Measurements from ENCODE around the gene ALK.

The ALK gene

DNA sequence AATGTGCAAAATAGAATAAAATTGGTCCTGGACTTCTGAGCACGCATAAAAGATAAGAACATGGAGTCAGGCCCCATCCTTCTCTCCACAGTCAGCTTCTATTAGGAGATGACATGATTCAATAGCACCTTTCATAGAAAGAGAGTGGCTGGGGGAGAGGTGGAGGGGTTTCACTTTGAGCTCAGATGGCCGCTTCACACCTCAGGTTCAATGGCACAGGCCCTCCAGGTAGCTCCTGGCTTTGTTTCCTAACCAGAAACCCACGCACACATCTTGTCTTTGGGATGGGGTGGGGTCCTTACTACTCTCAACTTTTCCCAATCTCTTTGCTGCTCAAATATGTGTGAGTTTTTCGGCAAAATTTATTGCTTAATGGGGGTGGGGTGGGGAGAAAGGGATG lies 473.9 kb downstream of the ALK start:
- no peak for DNase-seq (ENCODE audit: low read depth)

- DNase-seq (ENCODE audit: low read depth): peak; percentile 36
These were observed 474.5 kb downstream of the ALK start for GRCh38 chr2:29446847-29447246.

DNA sequence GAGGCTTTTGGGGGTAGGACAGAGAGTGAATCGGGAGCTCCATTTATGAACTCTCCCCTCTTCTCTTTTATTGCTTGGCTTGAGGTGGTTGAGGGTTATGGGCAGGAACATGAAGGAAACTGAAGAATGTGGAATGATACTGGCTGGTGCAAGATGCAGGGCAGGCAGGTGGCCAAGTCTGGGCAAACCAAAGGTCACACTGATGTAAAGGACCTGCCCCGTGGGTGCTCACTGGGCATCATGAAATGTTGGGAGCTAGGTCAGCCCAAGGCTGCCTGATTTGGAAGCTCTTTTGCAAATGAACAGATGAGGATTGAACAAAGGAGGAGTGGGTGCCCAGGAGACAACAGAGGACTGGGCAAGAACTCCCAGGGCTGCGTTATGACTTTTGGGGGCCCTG lies 477.2 kb downstream of the ALK start:
- no peak for DNase-seq (ENCODE audit: low read depth)

- no peak for DNase-seq (ENCODE audit: low read depth)
These were observed 477.8 kb downstream of the ALK start for GRCh38 chr2:29443627-29444026.

DNA sequence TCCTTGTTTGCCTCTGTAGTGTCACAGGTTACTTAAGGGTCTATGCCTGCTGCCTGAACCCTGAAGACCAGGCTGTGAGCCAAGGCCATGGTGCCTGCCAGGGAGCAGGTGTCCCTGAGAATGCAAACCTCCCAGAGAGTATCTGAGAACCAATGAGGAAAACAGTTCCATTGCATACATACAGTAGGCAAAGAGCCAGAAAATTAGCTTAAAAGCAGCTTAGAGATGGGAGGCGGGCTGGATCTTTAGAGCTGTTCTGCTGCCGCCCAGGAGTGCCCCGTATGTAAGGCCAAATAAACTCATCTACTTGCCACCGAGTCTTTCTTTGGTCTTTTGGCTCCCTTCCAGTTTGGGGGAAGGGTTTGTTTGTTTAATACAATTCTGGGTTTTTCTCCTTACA lies 478.2 kb downstream of the ALK start:
- no peak for DNase-seq (ENCODE audit: low read depth)

DNA sequence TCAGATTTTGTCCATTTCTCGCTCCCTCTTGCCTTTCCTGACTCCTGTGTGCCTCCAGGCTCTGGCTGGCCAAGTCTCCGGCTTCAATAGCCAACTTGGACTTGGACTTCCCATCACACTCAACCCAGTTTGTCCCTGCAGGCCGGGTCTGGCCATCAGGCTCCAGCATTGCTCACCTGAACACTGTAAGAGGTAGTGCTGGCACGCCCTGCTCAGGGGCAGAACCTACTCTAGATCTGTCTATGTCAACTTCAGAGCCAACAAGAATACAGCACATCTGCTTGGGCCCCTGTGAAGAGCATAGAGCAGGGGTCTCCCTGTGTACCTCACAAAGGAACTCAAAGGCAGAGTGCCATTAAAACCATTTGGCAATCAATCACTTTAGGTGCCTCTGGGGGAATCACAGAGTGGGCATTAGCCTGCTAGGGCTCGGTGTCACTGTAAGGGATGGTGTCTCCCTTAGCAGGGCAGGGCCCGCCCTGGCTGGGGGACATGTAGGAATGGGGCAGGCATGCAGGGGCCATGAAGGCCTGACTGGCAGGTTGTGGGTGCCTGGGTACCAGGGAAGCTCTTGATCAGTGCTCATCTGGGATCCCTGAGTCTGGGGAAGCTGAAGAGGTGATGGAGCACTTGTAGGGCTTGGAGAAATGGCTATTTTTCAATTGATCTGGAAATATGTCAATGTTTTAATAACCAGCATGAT lies 480.3 kb downstream of the ALK start:
- DNase-seq (ENCODE audit: low read depth): no peak

DNA sequence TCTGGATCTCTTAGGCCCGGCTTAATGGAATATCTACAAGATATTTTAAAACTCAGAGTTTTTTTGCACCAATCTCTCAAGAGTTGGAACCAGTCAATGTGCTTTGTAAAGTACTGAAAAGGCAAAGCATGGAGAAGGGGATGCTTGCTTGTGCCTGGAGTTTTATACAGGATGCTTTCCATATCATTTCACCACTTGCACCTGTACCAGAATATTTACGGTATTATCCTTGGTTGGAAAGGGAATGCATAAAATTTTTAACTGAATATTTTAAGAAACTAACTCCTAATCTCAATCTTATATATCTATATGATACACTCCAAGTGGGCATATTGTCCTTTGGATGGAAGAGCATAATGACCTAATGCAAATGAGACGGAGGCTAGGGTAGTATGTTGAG lies 487.5 kb downstream of the ALK start:
- DNase-seq (ENCODE audit: low read depth): no peak

GRCh38 chr2:29433128-29433527 lies 488.3 kb downstream of the ALK start:
- no peak for DNase-seq (ENCODE audit: low read depth)

DNA sequence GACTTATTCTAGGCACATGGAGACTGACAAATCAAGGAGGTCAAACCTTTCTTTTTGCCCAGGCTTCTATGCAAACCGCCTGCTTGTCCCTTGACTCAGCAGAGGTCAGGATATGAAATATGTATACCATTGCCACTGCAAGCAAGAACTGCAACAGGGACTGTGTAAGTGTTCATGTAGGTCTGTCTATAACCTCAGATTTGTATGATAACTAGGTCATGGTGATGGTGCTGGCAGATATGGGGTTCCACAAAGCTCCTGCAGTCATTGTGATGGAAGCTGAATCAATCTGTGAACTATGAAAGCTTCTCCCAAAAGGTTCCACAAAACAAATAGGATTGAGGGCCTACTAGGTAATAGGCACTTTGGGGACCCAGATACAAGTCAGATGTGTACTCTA lies 489.9 kb downstream of the ALK start:
- no peak for DNase-seq (ENCODE audit: low read depth)

DNA sequence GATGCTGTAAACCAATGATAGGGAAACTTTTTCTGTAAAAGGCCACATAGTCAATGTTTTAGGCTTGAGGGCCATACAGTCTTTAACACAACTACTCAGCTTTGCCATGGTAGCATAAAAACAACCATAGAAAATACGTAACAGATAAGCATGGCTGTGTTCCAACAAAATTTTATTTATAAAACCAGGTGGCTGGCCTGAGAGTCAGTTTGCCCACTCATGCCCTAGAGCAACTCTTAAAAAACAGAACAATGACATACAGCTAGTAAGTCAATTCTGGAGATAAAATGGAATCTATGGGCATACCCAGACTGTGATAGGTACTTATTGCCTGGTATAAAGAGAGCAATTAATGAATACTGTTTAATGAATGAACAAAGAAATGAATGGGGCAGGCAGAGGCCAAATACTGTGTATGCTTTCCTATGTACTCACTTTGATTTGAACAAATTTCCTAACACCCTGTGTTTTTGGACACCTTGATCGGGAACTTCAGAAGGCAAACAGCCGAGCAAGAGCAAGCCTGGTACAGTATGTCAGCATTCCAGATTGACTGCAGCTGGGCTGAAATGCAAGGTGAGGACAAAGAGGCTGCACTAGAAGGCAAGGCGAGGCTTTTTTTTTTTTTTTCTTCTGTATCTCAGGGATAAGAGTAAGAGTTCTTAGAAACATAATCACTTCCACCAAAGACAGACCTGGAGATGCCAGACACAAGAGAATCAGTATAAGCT lies 490.8 kb downstream of the ALK start:
- no peak for DNase-seq (ENCODE audit: low read depth)

DNA sequence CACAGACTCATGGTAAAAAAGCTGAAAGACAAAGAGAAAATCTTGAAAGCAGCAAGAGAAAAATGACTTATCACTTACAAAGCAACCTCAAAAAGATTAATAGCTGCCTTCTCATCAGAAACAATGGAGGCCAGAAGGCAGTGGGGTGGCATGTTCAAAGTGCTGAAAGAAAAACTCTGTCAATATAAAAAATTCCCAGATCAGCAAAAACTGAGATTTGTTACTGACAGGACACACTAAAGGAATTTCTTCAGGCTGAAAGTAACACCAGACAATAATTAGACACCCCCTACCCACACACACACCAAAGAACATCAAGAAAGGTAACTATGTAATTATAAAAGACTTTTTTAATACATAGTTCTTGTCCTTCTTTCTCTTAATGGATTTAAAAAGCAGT lies 495.0 kb downstream of the ALK start:
- DNase-seq (ENCODE audit: low read depth): no peak

- DNase-seq (ENCODE audit: low read depth): peak; percentile 10
These were observed 495.5 kb downstream of the ALK start for GRCh38 chr2:29425866-29426265.

- DNase-seq (ENCODE audit: low read depth): no peak
These were observed 498.2 kb downstream of the ALK start for GRCh38 chr2:29423061-29423666.

DNA sequence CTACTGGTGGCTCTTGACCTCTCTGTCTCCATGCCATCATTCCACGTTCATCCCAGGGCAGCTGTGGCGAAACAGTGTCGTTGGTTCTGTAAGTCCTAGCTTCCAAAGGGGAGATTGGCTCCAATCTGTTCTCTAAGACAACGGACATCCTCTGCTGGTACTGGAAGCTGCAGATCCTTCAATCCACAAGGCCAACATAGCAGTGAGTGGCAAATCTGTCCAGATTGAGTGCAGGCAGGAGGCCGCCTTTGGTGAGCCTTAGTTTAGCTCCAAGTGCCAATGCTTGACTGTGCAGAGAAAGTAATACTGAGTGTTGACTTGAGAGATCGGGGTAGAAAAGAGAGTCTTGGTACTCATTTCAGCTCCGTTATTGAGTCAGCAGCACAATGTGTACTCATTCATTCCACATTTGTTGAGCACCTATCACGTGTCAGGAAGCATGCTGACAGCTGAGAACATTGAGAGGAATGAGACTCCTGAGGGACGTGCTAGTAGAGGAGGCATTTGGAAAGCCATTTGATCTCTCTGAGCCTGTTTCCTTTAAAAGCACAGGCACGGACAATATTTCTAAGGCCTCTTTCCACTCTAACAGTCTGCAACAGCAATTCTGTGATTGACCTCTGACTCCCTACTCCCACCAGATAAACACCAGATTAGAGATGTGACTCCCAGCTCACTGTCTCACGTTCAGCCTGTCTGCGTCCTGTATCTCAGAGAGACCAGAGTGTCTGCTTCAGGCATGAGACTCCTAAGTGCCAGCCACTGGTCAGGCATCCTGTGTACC lies 500.2 kb downstream of the ALK start:
- peak; percentile 56 for DNase-seq (ENCODE audit: low read depth)

- DNase-seq (ENCODE audit: low read depth): no peak
These were observed 500.9 kb downstream of the ALK start for GRCh38 chr2:29420464-29420863.

DNA sequence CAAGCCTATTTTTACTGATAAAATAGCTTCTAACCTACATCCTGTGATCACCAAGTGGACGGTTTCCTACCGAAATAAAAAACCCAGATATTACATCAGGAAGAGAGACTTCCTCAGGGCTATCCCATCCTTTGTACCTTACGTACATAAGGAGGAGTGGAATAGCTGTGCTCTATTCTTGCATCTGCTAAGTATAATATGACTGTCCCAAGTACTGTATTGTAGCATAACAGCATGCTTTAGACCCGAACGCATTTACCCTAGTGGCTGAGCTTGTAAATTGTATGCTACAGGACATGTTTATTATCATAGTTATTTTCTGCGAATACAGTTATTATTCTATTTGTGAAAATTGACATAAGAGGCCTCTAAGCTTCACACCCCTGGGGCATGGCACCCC lies 503.8 kb downstream of the ALK start:
- DNase-seq (ENCODE audit: low read depth): no peak

- peak; percentile 20 for DNase-seq (ENCODE audit: low read depth)
These were observed 509.0 kb downstream of the ALK start for GRCh38 chr2:29412197-29412925.

- DNase-seq (ENCODE audit: low read depth): no peak
These were observed 515.7 kb downstream of the ALK start for GRCh38 chr2:29405707-29406106.

- no peak for DNase-seq (ENCODE audit: low read depth)
These were observed 516.1 kb downstream of the ALK start for GRCh38 chr2:29405266-29405665.

DNA sequence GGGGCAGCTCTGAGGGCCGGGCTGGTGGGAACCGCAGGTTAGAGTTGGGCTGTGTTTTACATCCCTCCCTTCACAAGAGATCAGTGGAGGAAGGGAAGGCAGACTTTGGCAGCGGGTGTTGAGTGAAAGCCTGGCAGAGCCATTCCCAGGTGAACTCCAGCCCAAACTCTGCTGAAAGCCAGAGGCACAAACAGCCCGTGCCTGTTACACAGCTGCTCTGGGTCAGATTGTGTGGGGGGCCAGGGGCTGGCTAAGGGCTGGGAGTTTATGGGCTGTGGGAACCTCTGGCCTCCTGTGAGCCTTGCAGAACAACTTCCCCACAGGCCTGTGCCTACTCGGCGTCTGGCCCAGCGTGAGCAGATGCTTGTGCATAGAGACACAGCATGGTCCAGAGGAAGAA lies 519.4 kb downstream of the ALK start:
- DNase-seq (ENCODE audit: low read depth): no peak

DNA sequence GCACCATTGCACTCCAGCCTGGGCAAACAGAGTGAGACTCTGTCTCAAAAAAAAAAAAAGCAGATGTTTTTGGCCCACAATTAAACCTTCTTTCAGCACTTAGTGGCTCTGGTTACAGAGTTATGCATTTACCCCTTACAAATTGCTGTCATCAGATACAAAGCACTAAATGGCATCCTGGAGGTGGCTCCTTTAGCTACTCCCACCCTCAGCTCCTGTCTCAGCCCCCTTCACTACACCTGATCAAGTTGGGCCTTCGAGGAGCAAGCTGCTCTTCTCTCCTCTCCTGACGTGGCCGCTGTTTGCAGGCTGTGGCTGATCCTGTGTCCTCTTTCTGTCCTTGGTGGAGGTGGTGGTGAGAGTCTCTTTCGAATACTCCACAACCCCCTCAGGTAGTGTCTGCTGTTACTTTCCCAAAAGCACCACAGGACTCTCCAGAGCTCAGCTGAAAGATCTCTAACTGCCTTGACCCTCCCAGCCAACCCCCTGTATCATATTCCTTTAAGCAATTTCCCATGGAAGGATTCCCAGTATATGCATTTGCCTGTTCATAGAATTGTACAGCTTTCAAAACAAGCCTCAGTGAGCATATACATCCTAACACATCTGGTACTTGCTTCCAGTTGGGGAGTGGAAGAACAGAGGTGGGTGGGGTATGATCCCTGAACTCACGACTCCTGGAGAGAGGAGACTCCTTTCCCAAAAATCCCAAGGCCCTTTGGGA lies 520.3 kb downstream of the ALK start:
- no peak for DNase-seq (ENCODE audit: low read depth)

Data from stromal cell of bone marrow (primary cell).